Measurements from ENCODE around the gene TERF2IP. TPM values are rescaled to one million over a fixed set of nuclear protein-coding genes. Genes with fewer than 3 reads are reported as not detected.

TERF2IP gene
- polyA plus RNA-seq, 1 donor (not counting 4 experiments of a cell fraction or from before 2014, with no cell fraction given) = 24.4 TPM

GRCh38 chr16:75702242-75702641, 54.7 kb downstream of the TERF2IP start:
- H4K20me1 ChIP-seq (ENCODE audit: control insufficient read depth, extremely low read depth, insufficient read depth, low read length) = no peaks in the 10 kb centered on the region
- no peaks in the 10 kb centered on the region for H3K9me3 ChIP-seq (ENCODE audit: control insufficient read depth, low read depth, low read length)
- FAIRE-seq = no peak
- DNase-seq (ENCODE audit: low read depth, low spot score) = no peak
- no peaks in the 10 kb centered on the region for H3K27me3 ChIP-seq (ENCODE audit: control insufficient read depth, extremely low read depth, insufficient read depth, low read length)
- no peaks in the 10 kb centered on the region for H3K36me3 ChIP-seq (ENCODE audit: control insufficient read depth in 2 of 2, extremely low read depth in 1 of 2, insufficient read depth in 2 of 2, low read length in 2 of 2)
- H2AFZ ChIP-seq (ENCODE audit: control insufficient read depth, low read length) = no peak overlapping the region
- no peak overlapping the region for H3K27ac ChIP-seq (ENCODE audit: control insufficient read depth, insufficient read depth, low read length)
- TF ChIP-seq, protein P1, sequence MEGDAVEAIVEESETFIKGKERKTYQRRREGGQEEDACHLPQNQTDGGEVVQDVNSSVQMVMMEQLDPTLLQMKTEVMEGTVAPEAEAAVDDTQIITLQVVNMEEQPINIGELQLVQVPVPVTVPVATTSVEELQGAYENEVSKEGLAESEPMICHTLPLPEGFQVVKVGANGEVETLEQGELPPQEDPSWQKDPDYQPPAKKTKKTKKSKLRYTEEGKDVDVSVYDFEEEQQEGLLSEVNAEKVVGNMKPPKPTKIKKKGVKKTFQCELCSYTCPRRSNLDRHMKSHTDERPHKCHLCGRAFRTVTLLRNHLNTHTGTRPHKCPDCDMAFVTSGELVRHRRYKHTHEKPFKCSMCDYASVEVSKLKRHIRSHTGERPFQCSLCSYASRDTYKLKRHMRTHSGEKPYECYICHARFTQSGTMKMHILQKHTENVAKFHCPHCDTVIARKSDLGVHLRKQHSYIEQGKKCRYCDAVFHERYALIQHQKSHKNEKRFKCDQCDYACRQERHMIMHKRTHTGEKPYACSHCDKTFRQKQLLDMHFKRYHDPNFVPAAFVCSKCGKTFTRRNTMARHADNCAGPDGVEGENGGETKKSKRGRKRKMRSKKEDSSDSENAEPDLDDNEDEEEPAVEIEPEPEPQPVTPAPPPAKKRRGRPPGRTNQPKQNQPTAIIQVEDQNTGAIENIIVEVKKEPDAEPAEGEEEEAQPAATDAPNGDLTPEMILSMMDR (optimal IDR thresholded peaks at IDR 0.05 in 1 of 3, IDR thresholded peaks at IDR 0.05 in 1 of 3, conservative IDR thresholded peaks at IDR 0.05 in 1 of 3; ENCODE audit: extremely low read depth in 1 of 3, insufficient read depth in 2 of 3, low read length in 3 of 3) = no peak
- TF ChIP-seq EZH2 (IDR thresholded peaks at IDR 0.05; ENCODE audit: low read length) = no peak
- H3K4me1 ChIP-seq (ENCODE audit: control insufficient read depth, extremely low read depth, insufficient read depth, low read length) = no peaks in the 10 kb centered on the region
- no peaks in the 10 kb centered on the region for H3K79me2 ChIP-seq (ENCODE audit: control insufficient read depth, insufficient read depth, low read length)
- H3K4me3 ChIP-seq (ENCODE audit: control insufficient read depth in 2 of 3, extremely low read depth in 1 of 3, insufficient read depth in 2 of 3, low read depth in 1 of 3, low read length in 3 of 3) = no peak overlapping the region
- H3K9me1 ChIP-seq (ENCODE audit: control insufficient read depth, extremely low read depth, insufficient read depth, low read length) = no peaks in the 10 kb centered on the region
- H3K9ac ChIP-seq (ENCODE audit: control insufficient read depth, extremely low read depth, insufficient read depth, low read length) = no peak overlapping the region
- H3K4me2 ChIP-seq (ENCODE audit: control insufficient read depth, extremely low read depth, insufficient read depth, low read depth, low read length) = no peak overlapping the region
- dilution Hi-C loops (cut with MboI; ENCODE audit: extremely low pct_ligation_motif_present, low sequenced_read_pairs) = no loop called here

DNA sequence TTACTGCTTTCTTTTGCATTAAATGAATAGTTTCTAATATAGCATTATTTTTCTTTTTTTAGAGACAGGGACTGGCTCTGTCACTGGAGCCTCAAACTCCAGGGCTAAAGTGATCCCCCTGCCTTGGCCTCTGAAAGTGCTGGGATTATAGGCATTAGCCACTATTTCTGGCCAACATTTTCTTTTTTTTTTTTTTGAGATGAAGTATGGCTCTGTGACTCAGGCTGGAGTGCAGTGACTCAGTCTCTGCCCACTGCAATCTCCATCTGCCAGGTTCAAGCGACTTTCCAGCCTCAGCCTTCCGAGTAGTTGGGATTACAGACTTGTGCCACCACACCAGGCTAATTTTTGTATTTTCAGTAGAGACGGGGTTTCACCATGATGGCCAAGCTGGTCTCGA, 55.7 kb downstream of the TERF2IP start:
- no peak for FAIRE-seq

More for the DNA sequence above, 55.7 kb downstream of the TERF2IP start:
- no peaks in the 10 kb centered on the region for H3K79me2 ChIP-seq (ENCODE audit: control insufficient read depth, insufficient read depth, low read length)
- no peak overlapping the region for H3K9ac ChIP-seq (ENCODE audit: control insufficient read depth, extremely low read depth, insufficient read depth, low read length)
- no peak for DNase-seq (ENCODE audit: low read depth, low spot score)
- TF ChIP-seq, protein P1 (optimal IDR thresholded peaks at IDR 0.05 in 1 of 3, IDR thresholded peaks at IDR 0.05 in 1 of 3, conservative IDR thresholded peaks at IDR 0.05 in 1 of 3; ENCODE audit: extremely low read depth in 1 of 3, insufficient read depth in 2 of 3, low read length in 3 of 3) = no peak
- no peak for TF ChIP-seq EZH2 (IDR thresholded peaks at IDR 0.05; ENCODE audit: low read length)
- H3K4me1 ChIP-seq (ENCODE audit: control insufficient read depth, extremely low read depth, insufficient read depth, low read length) = no peaks in the 10 kb centered on the region
- no peak overlapping the region for H3K4me3 ChIP-seq (ENCODE audit: control insufficient read depth in 2 of 3, extremely low read depth in 1 of 3, insufficient read depth in 2 of 3, low read depth in 1 of 3, low read length in 3 of 3)
- H3K36me3 ChIP-seq (ENCODE audit: control insufficient read depth in 2 of 2, extremely low read depth in 1 of 2, insufficient read depth in 2 of 2, low read length in 2 of 2) = no peaks in the 10 kb centered on the region
- no peak overlapping the region for H3K4me2 ChIP-seq (ENCODE audit: control insufficient read depth, extremely low read depth, insufficient read depth, low read depth, low read length)
- no peaks in the 10 kb centered on the region for H3K27me3 ChIP-seq (ENCODE audit: control insufficient read depth, extremely low read depth, insufficient read depth, low read length)
- no peak overlapping the region for H2AFZ ChIP-seq (ENCODE audit: control insufficient read depth, low read length)
- H3K9me3 ChIP-seq (ENCODE audit: control insufficient read depth, low read depth, low read length) = no peaks in the 10 kb centered on the region
- H3K9me1 ChIP-seq (ENCODE audit: control insufficient read depth, extremely low read depth, insufficient read depth, low read length) = no peaks in the 10 kb centered on the region
- H3K27ac ChIP-seq (ENCODE audit: control insufficient read depth, insufficient read depth, low read length) = no peak overlapping the region
- dilution Hi-C loops (cut with MboI; ENCODE audit: extremely low pct_ligation_motif_present, low sequenced_read_pairs) = no loop called here
- no peaks in the 10 kb centered on the region for H4K20me1 ChIP-seq (ENCODE audit: control insufficient read depth, extremely low read depth, insufficient read depth, low read length)

Small RNAs within 50 kb of the gene (small RNA-seq; reads per million reads assigned to genes)
- 0 reads per million in 3 experiments for gene RN7SL520P (ENCODE audit: insufficient read length in 3 of 3, low read depth in 3 of 3, low replicate concordance in 1 of 3)

Other genes with a start within 250 kb of the TERF2IP start
- 22.3 to 42.1 TPM (median 32.8 TPM) in 3 replicates for gene CFDP1, start 214.3 kb upstream of the TERF2IP start, polyA plus RNA-seq
- 13.2 to 22.1 TPM (median 14.5 TPM) in 3 replicates for gene TMEM170A, start 183.1 kb upstream of the TERF2IP start, polyA plus RNA-seq
- gene CHST6, start 152.3 kb upstream of the TERF2IP start, polyA plus RNA-seq = 0.03 to 0.27 TPM (median 0.14 TPM) in 3 replicates
- 0.08 to 0.19 TPM (median 0.12 TPM) in 3 replicates for gene CHST5, start 111.7 kb upstream of the TERF2IP start, polyA plus RNA-seq
- gene TMEM231, start 91.5 kb upstream of the TERF2IP start, polyA plus RNA-seq = 11.0 to 15.9 TPM (median 11.7 TPM) in 3 replicates
- 83.2 to 95.8 TPM (median 93.2 TPM) in 3 replicates for gene GABARAPL2, start 81.4 kb upstream of the TERF2IP start, polyA plus RNA-seq
- 33.3 to 43.4 TPM (median 34.4 TPM) in 3 replicates for gene ADAT1, start 24.5 kb upstream of the TERF2IP start, polyA plus RNA-seq
- gene KARS1, start 108 bp upstream of the TERF2IP start, polyA plus RNA-seq = 148 to 206 TPM (median 202 TPM) in 3 replicates
- not detected in 3 replicates for gene CPHXL2, start 29.2 kb downstream of the TERF2IP start, polyA plus RNA-seq
- not detected in 3 replicates for gene DUXB, start 53.7 kb downstream of the TERF2IP start, polyA plus RNA-seq
- not detected in 3 replicates for gene CPHXL, start 78.7 kb downstream of the TERF2IP start, polyA plus RNA-seq